Mammary epithelial cell (primary cell): Measurements from ENCODE around the gene USH2A.
"Not testable (repeated sequence)": the region's sequence is repeated elsewhere in the genome, so short reads cannot be mapped to it uniquely, and the experiment has no call there.

Experiments
- EZH2 ChIP-seq: IDR thresholded peaks from 2 replicates; pipeline ENCODE4 v1.6.1; 2012; ENCODE audit warnings: low read length, inconsistent platforms, borderline replicate concordance
- TF ChIP-seq, protein P1 (sequence below), 2 donors: IDR thresholded peaks in 1 of 2; conservative IDR thresholded peaks in 1 of 2; 2 replicates each; pipeline ENCODE4 v1.5.1; 2011 to 2012; ENCODE audit warnings: inconsistent platforms in 2 of 2, low read length in 2 of 2, mild to moderate bottlenecking in 2 of 2, control low read depth in 1 of 2, low read depth in 1 of 2; ENCODE audit not compliant: insufficient read depth in 1 of 2; ENCODE audit errors: extremely low read depth in 1 of 2

DNA sequence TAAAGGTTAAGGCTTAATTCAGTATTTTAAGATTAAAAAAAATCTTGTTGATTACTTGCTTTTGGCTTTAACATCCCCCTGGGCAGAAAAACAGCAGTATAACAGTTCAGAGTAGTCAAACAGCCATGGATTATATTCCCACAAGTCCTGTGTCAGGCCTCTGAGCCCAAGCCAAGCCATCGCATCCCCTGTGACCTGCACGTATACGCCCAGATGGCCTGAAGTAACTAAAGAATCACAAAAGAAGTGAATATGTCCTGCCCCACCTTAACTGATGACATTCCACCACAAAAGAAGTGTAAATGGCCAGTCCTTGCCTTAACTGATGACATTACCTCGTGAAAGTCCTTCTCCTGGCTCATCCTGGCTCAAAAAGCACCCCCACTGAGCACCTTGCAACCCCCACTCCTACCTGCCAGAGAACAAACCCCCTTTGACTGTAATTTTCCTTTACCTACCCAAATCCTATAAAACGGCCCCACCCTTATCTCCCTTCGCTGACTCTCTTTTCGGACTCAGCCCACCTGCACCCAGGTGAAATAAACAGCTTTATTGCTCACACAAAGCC lies 277.7 kb downstream of the USH2A start:
- TF ChIP-seq, protein P1, sequence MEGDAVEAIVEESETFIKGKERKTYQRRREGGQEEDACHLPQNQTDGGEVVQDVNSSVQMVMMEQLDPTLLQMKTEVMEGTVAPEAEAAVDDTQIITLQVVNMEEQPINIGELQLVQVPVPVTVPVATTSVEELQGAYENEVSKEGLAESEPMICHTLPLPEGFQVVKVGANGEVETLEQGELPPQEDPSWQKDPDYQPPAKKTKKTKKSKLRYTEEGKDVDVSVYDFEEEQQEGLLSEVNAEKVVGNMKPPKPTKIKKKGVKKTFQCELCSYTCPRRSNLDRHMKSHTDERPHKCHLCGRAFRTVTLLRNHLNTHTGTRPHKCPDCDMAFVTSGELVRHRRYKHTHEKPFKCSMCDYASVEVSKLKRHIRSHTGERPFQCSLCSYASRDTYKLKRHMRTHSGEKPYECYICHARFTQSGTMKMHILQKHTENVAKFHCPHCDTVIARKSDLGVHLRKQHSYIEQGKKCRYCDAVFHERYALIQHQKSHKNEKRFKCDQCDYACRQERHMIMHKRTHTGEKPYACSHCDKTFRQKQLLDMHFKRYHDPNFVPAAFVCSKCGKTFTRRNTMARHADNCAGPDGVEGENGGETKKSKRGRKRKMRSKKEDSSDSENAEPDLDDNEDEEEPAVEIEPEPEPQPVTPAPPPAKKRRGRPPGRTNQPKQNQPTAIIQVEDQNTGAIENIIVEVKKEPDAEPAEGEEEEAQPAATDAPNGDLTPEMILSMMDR (conservative IDR thresholded peaks at IDR 0.05 in 1 of 2, IDR thresholded peaks at IDR 0.05 in 1 of 2; ENCODE audit: extremely low read depth in 1 of 2, insufficient read depth in 1 of 2, low read depth in 1 of 2, low read length in 2 of 2) = not testable (repeated sequence)
- TF ChIP-seq EZH2 = not testable (repeated sequence)
